HCT116 (cell line): ENCODE measurements around the gene ZBTB1. TPM values are rescaled to one million over a fixed set of nuclear protein-coding genes. Genes with fewer than 3 reads are reported as not detected.
A peak's percentile ranks its signal among the peaks of the same experiment; 100 is the strongest.

Experiments used
- ATAC-seq: fragments of 200-7000 bp; cut with Tn5 transposase; 2 replicates; pipeline ENCODE4 v1.9.1; 2020; ENCODE audit warnings: mild to moderate bottlenecking, moderate library complexity
- BruUV-seq: library from RNA; stranded (reverse); fragments of 400-500 nt; replicated peaks from 2 replicates; lab custom pipeline; 2021; lab: Mats Ljungman, UMichigan
- CTCF ChIA-PET: fragments of 300-600 bp; sonication (Branson Sonifier 250); formaldehyde crosslinking; loops from one replicate; lab custom pipeline; 2021; ENCODE audit warnings: antibody characterized with exemption; lab: Charles Lee
- POLR2A ChIA-PET: fragments of 300-600, 350-600 bp; sonication (Branson Sonifier 250); formaldehyde crosslinking; loops from one replicate; lab custom pipeline; 2021; ENCODE audit warnings: antibody characterized with exemption; lab: Charles Lee
- RAD21 ChIA-PET, 2 experiments: fragments of 300-600 bp; sonication (Branson Sonifier 250); formaldehyde crosslinking; loops; one replicate each; lab custom pipeline; 2023; ENCODE audit warnings: low total read pairs in 2 of 2; ENCODE audit not compliant: uncharacterized antibody in 2 of 2, unreplicated experiment in 2 of 2, low non-redundant PET in 1 of 2; lab: Charles Lee
- DNase-seq: peaks from one replicate; pipeline ENCODE4 v3.0.0-alpha.2; 2010; ENCODE audit warnings: low read depth, low spot score
- H2AFZ ChIP-seq: fragments of 200-600 bp; shearing (Covaris generic), sonication (generic); 2 replicates; pipeline ENCODE4 v1.6.1; 2017; ENCODE audit warnings: low read depth, mixed run types, mixed read lengths, antibody characterized with exemption, low read length; ENCODE audit not compliant: poor library complexity, severe bottlenecking
- H3K27ac ChIP-seq: 2 replicates; pipeline ENCODE4 v1.5.1; 2012; ENCODE audit warnings: low read depth, low read length
- H3K27me3 ChIP-seq: fragments of 200-600 bp; sonication (generic); 2 replicates; pipeline ENCODE4 v1.6.1; 2016; ENCODE audit warnings: mixed run types, low read length, mixed read lengths; ENCODE audit not compliant: insufficient read depth
- H3K36me3 ChIP-seq, 2 experiments: fragments of 200-500 bp in 1 of 2; fragments of 200-600 bp in 1 of 2; sonication (Bioruptor generic) in 1 of 2; sonication (generic) in 1 of 2; 2 replicates each; pipeline versions ENCODE4 v1.5.1 to v1.6.1; 2014 to 2016; ENCODE audit warnings: low read length in 2 of 2, inconsistent platforms in 1 of 2, mixed read lengths in 1 of 2, mixed run types in 1 of 2; ENCODE audit not compliant: insufficient read depth in 2 of 2, control insufficient read depth in 1 of 2
- H3K4me1 ChIP-seq, 2 experiments: fragments of 200-600 bp in 1 of 2; sonication (generic) in 1 of 2; 2 replicates each; pipeline versions ENCODE4 v1.5.1 to v1.6.1; 2012 to 2017; ENCODE audit warnings: low read length in 2 of 2, inconsistent platforms in 1 of 2, mild to moderate bottlenecking in 1 of 2, mixed read lengths in 1 of 2, mixed run types in 1 of 2, moderate library complexity in 1 of 2; ENCODE audit not compliant: insufficient read depth in 2 of 2, control insufficient read depth in 1 of 2
- H3K4me2 ChIP-seq: fragments of 200-600 bp; sonication (generic); 2 replicates; pipeline ENCODE4 v1.6.1; 2017; ENCODE audit warnings: mixed run types, low read length, mixed read lengths
- H3K4me3 ChIP-seq, 2 experiments: fragments of 200-600 bp in 1 of 2; sonication (generic) in 1 of 2; replicated peaks in 1 of 2; 2 replicates each; pipeline ENCODE4 v1.5.1; 2011 to 2016; ENCODE audit warnings: low read length in 2 of 2, control low read depth in 1 of 2, low read depth in 1 of 2, mild to moderate bottlenecking in 1 of 2, mixed read lengths in 1 of 2, mixed run types in 1 of 2
- H3K79me2 ChIP-seq: fragments of 200-600 bp; sonication (generic); 2 replicates; pipeline ENCODE4 v1.6.1; 2017; ENCODE audit warnings: mild to moderate bottlenecking, mixed run types, low read length, moderate library complexity, mixed read lengths; ENCODE audit not compliant: insufficient read depth
- H3K9ac ChIP-seq: fragments of 200-600 bp; sonication (generic); 2 replicates; pipeline ENCODE4 v1.6.1; 2016; ENCODE audit warnings: low read length, mixed read lengths
- H3K9me2 ChIP-seq: fragments of 200-600 bp; sonication (generic), shearing (Covaris generic); 2 replicates; pipeline ENCODE4 v1.6.1; 2017; ENCODE audit warnings: mixed run types, mild to moderate bottlenecking, moderate library complexity; ENCODE audit not compliant: insufficient read depth
- H3K9me3 ChIP-seq, 2 experiments: fragments of 200-500 bp in 1 of 2; fragments of 200-600 bp in 1 of 2; sonication (Bioruptor generic) in 1 of 2; sonication (generic) in 1 of 2; 2 replicates each; pipeline ENCODE4 v1.6.1; 2014 to 2017; ENCODE audit warnings: low read length in 2 of 2, mixed read lengths in 2 of 2, inconsistent platforms in 1 of 2, low read depth in 1 of 2, mild to moderate bottlenecking in 1 of 2, mixed run types in 1 of 2, moderate library complexity in 1 of 2; ENCODE audit not compliant: control insufficient read depth in 1 of 2, insufficient read depth in 1 of 2
- H4K20me1 ChIP-seq: fragments of 200-600 bp; sonication (generic), shearing (Covaris generic); 2 replicates; pipeline ENCODE4 v1.6.1; 2017; ENCODE audit warnings: mixed run types, mild to moderate bottlenecking, moderate library complexity; ENCODE audit not compliant: insufficient read depth
- CBX3 ChIP-seq: IDR thresholded peaks from 2 replicates; pipeline ENCODE4 v1.6.1; 2012; ENCODE audit warnings: low read depth
- CEBPB ChIP-seq: IDR thresholded peaks from 2 replicates; pipeline ENCODE4 v1.6.1; 2012; ENCODE audit warnings: low read depth
- CTCF ChIP-seq, 3 experiments: fragments of 200-600 bp in 1 of 3; sonication (generic) in 1 of 3; IDR thresholded peaks in 2 of 3; conservative IDR thresholded peaks in 1 of 3; 2 replicates each; pipeline ENCODE4 v1.5.1; 2012 to 2017; ENCODE audit warnings: low read depth in 2 of 3, low read length in 2 of 3, antibody characterized with exemption in 1 of 3, borderline replicate concordance in 1 of 3, control low read depth in 1 of 3, mild to moderate bottlenecking in 1 of 3, mixed read lengths in 1 of 3, mixed run types in 1 of 3, moderate library complexity in 1 of 3; ENCODE audit not compliant: insufficient read depth in 1 of 3
- EGR1 ChIP-seq: IDR thresholded peaks from 2 replicates; pipeline ENCODE4 v1.6.1; 2012; ENCODE audit warnings: low read depth
- EZH2 ChIP-seq: fragments of 200-600 bp; sonication (generic); IDR thresholded peaks from 2 replicates; pipeline ENCODE4 v1.6.1; 2017; ENCODE audit warnings: antibody characterized with exemption, mixed run types
- FOSL1 ChIP-seq: IDR thresholded peaks from 2 replicates; pipeline ENCODE4 v1.6.1; 2012; ENCODE audit warnings: low read depth
- JUND ChIP-seq: IDR thresholded peaks from 2 replicates; pipeline ENCODE4 v1.6.1; 2012
- MAX ChIP-seq: IDR thresholded peaks from 2 replicates; pipeline ENCODE4 v1.6.1; 2012
- POLR2AphosphoS5 ChIP-seq: IDR thresholded peaks from 2 replicates; pipeline ENCODE4 v1.6.1; 2011; ENCODE audit warnings: mild to moderate bottlenecking, low read depth, low read length, moderate library complexity
- SIN3A ChIP-seq: IDR thresholded peaks from 2 replicates; pipeline ENCODE4 v1.6.1; 2012; ENCODE audit warnings: low read depth
- SP1 ChIP-seq: IDR thresholded peaks from 2 replicates; pipeline ENCODE4 v1.6.1; 2012; ENCODE audit warnings: low read depth
- SRF ChIP-seq: IDR thresholded peaks from 2 replicates; pipeline ENCODE4 v1.6.1; 2012; ENCODE audit warnings: low read depth
- TCF7L2 ChIP-seq: IDR thresholded peaks from 2 replicates; pipeline ENCODE4 v1.7.0; 2011; ENCODE audit warnings: borderline replicate concordance, inconsistent platforms; ENCODE audit not compliant: insufficient read depth, insufficient read length; ENCODE audit errors: extremely low read depth
- YY1 ChIP-seq: IDR thresholded peaks from 2 replicates; pipeline ENCODE4 v1.6.1; 2011; ENCODE audit warnings: low read length, low read depth, moderate library complexity, mild to moderate bottlenecking; ENCODE audit not compliant: insufficient replicate concordance; ENCODE audit errors: extremely low read depth
- ZFX ChIP-seq: fragments of 450-650 bp; IDR thresholded peaks from 2 replicates; pipeline ENCODE4 v1.6.1; 2017
- ZNF274 ChIP-seq: fragments of 200-500 bp; sonication (Bioruptor generic); IDR thresholded peaks from 2 replicates; pipeline ENCODE4 v1.6.1; 2014; ENCODE audit warnings: mild to moderate bottlenecking, low read depth, low read length, inconsistent platforms
- intact Hi-C: fragments of 100-400 bp; cut with micrococcal nuclease; formaldehyde crosslinking; loops from 2 replicates; pipeline ENCODE4 v1.10.0; 2022
- total RNA-seq: library from RNA; stranded (reverse); gene quantifications from one replicate; pipeline ENCODE4 v1.2.1, GENCODE V29; 2021; ENCODE audit not compliant: unreplicated experiment
- TF ChIP-seq, protein P1 (sequence below): IDR thresholded peaks from 2 replicates; pipeline ENCODE4 v1.6.1; 2011; ENCODE audit warnings: mild to moderate bottlenecking, low read length, moderate library complexity; ENCODE audit not compliant: insufficient replicate concordance; ENCODE audit errors: extremely low read depth
- TF ChIP-seq, protein P2 (sequence below): IDR thresholded peaks from 2 replicates; pipeline ENCODE4 v1.6.1; 2012; ENCODE audit warnings: low read depth

The ZBTB1 gene
- total RNA-seq, 1 experiment from 2014 or later: 20.6 TPM

GRCh38 chr14:64572386-64573104 lies 68.0 kb downstream of the ZBTB1 start (continued):
- TF ChIP-seq EGR1 (no peak), CEBPB (no peak), ZNF274 (no peak), CTCF (IDR thresholded peaks at IDR 0.05 in 2 of 3, conservative IDR thresholded peaks at IDR 0.05 in 1 of 3; ENCODE audit: borderline replicate concordance in 1 of 3, insufficient read depth in 1 of 3, low read depth in 2 of 3, low read length in 2 of 3) (no peak)
- TF ChIP-seq, all 23 proteins: peak for 0

GRCh38 chr14:64573109-64573508 lies 68.5 kb downstream of the ZBTB1 start:
- no TSS peak for BruUV-seq
- DNase-seq: no peak
- ChIA-PET CTCF (no interaction called here), RAD21 (no interaction called here), POLR2A (no interaction called here)
- Histone ChIP-seq H3K9ac (no peak overlapping the region), H3K79me2 (no peaks in the 10 kb centered on the region), H3K36me3 (no peaks in the 10 kb centered on the region), H3K4me2 (no peak overlapping the region), H3K9me2 (no peaks in the 10 kb centered on the region), H4K20me1 (no peaks in the 10 kb centered on the region), H3K4me3 (no peak overlapping the region), H3K4me1 (peaks cover 18 to 19% of the 10 kb centered on the region in 2 experiments), H3K27ac (no peak overlapping the region), H2AFZ (peak overlapping the region; percentile 0), H3K9me3 (no peaks in the 10 kb centered on the region), H3K27me3 (no peaks in the 10 kb centered on the region)
- intact Hi-C loops: no loop called here
- no peak for ATAC-seq
- TF ChIP-seq MAX (no peak), ZFX (no peak), TCF7L2 (no peak), SIN3A (no peak), SRF (no peak), SP1 (no peak), EGR1 (no peak), CBX3 (no peak), JUND (no peak), YY1 (no peak), FOSL1 (no peak), POLR2AphosphoS5 (no peak), EZH2 (no peak)
- TF ChIP-seq, protein P1, sequence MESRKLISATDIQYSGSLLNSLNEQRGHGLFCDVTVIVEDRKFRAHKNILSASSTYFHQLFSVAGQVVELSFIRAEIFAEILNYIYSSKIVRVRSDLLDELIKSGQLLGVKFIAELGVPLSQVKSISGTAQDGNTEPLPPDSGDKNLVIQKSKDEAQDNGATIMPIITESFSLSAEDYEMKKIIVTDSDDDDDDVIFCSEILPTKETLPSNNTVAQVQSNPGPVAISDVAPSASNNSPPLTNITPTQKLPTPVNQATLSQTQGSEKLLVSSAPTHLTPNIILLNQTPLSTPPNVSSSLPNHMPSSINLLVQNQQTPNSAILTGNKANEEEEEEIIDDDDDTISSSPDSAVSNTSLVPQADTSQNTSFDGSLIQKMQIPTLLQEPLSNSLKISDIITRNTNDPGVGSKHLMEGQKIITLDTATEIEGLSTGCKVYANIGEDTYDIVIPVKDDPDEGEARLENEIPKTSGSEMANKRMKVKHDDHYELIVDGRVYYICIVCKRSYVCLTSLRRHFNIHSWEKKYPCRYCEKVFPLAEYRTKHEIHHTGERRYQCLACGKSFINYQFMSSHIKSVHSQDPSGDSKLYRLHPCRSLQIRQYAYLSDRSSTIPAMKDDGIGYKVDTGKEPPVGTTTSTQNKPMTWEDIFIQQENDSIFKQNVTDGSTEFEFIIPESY: no peak
- TF ChIP-seq, protein P2, sequence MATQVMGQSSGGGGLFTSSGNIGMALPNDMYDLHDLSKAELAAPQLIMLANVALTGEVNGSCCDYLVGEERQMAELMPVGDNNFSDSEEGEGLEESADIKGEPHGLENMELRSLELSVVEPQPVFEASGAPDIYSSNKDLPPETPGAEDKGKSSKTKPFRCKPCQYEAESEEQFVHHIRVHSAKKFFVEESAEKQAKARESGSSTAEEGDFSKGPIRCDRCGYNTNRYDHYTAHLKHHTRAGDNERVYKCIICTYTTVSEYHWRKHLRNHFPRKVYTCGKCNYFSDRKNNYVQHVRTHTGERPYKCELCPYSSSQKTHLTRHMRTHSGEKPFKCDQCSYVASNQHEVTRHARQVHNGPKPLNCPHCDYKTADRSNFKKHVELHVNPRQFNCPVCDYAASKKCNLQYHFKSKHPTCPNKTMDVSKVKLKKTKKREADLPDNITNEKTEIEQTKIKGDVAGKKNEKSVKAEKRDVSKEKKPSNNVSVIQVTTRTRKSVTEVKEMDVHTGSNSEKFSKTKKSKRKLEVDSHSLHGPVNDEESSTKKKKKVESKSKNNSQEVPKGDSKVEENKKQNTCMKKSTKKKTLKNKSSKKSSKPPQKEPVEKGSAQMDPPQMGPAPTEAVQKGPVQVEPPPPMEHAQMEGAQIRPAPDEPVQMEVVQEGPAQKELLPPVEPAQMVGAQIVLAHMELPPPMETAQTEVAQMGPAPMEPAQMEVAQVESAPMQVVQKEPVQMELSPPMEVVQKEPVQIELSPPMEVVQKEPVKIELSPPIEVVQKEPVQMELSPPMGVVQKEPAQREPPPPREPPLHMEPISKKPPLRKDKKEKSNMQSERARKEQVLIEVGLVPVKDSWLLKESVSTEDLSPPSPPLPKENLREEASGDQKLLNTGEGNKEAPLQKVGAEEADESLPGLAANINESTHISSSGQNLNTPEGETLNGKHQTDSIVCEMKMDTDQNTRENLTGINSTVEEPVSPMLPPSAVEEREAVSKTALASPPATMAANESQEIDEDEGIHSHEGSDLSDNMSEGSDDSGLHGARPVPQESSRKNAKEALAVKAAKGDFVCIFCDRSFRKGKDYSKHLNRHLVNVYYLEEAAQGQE: no peak
